ENCODE data around the gene ASNSD1. TPM values are rescaled to one million over a fixed set of nuclear protein-coding genes. Genes with fewer than 3 reads are reported as not detected.
"Not testable (repeated sequence)": the region's sequence is repeated elsewhere in the genome, so short reads cannot be mapped to it uniquely, and the experiment has no call there.

The ASNSD1 gene
- total RNA-seq, 2 experiments from 2014 or later = 37.0 to 39.8 TPM

DNA sequence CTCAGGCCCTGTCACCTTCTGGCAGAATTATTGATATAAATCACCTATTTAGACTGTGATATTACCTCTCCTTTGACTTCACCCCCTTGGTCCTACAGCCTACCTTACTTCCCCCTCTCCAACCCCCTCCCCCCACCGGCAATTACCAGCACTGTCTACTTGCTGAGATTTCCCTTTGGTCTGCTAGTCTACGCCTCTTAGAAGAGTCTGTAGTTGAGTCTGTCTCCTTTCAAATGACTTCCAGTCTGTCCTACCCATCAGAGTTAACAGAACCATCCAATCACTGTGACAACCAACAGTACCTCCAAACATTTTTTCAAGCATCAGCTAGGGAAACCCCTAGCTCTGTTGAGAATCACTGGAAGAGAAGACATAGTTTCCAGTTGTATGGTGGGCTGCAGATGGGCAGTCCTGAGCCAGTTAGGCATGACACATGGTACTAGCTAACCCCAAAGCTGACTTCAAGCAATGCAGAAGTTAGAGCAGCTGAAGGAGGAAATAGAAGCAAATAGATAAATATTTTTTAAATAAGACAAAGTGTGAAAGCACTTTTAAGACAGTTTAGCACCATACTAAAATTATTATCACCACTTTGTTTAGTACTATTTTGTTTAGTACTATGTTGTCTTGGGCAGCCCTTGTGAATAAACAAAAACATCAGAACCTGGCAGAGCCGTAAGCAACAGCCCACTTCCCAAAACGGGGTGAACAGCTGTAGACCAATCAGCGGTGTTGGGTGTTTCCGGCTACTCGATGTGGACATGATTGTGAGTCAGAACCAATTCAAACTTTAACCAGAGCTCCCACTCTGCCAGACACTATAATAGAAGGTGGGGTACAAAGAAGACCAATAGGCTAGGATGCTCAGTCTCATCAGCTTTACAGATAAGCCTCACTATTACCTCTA, 2.7 kb upstream of the ASNSD1 start:
- POLR2A ChIA-PET = interaction anchor here (1.2 to 1.6 kb wide), 3 partner anchors 78 to 104 kb away, joined by 5 to 15 read pairs (median 8); partner anchors contain the start of genes OSGEPL1 and SLC40A1
- no peaks in the 10 kb centered on the region for H3K27me3 Mint-ChIP-seq
- peak overlapping the region; percentile 87 for H3K27ac Mint-ChIP-seq
- peaks cover 2% of the 10 kb centered on the region for H3K9me3 Mint-ChIP-seq
- DNase-seq = no peak
- ATAC-seq (ENCODE audit: low read depth) = peak; percentile 16
- H3K4me3 Mint-ChIP-seq = peak overlapping the region; percentile 70
- H3K4me1 Mint-ChIP-seq = peaks cover 30% of the 10 kb centered on the region
- H3K36me3 Mint-ChIP-seq = peaks cover 1% of the 10 kb centered on the region

DNA sequence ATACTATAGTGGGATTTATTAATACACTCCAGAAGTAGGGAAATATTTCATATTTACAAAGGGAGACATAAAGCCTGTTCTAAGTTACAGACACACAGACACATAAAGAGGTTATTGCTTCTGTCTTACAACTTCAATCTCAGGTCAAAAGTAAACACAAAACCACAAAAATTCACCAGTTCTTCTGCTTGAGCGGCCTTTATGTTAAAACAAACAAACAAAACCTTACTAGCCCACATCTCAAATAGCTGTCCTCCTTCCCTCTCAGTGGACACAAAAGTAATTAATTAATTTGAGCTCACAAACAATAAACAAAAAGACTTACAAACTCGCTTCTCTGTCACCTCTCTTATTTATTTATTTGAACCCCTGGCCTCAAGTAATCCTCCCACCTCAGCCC, 1.5 kb upstream of the ASNSD1 start:
- peaks cover 5% of the 10 kb centered on the region for H3K36me3 Mint-ChIP-seq
- no peak overlapping the region for H3K27ac Mint-ChIP-seq
- H3K4me3 Mint-ChIP-seq = no peak overlapping the region
- H3K4me1 Mint-ChIP-seq = peaks cover 36% of the 10 kb centered on the region
- no peak for DNase-seq
- POLR2A ChIA-PET = interaction anchor here (1.4 kb wide), 1 partner anchor 103 kb away, joined by 5 read pairs; the partner anchor contains the start of gene OSGEPL1
- peaks cover 2% of the 10 kb centered on the region for H3K9me3 Mint-ChIP-seq
- H3K27me3 Mint-ChIP-seq = no peaks in the 10 kb centered on the region
- no peak for ATAC-seq (ENCODE audit: low read depth)

DNA sequence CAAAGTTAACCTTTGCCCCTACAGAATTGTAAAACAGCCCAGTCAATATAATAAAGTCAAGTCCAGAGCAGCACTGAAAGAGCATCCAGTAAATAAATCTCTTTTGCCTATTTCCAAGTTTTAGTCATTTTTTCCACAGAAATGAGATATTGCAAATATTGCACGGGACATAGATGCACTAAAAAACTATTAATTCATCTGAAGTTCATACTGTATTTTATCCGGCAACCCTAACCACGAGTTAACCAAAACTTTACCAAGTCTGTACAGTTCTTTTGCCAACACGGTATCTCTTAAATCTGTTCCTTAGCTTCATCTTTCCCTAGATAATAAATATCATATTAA, 484 bp upstream of the ASNSD1 start:
- Mint-ChIP-seq H3K4me3 (no peak overlapping the region), H3K27ac (no peak overlapping the region), H3K27me3 (no peaks in the 10 kb centered on the region), H3K36me3 (peaks cover 5% of the 10 kb centered on the region), H3K4me1 (peaks cover 38% of the 10 kb centered on the region), H3K9me3 (peaks cover 2% of the 10 kb centered on the region)
- POLR2A ChIA-PET = interaction anchor here (0.8 to 2.6 kb wide), 4 partner anchors 12 to 102 kb away, joined by 3 to 34 read pairs (median 10); partner anchors contain the start of genes ANKAR and OSGEPL1
- ATAC-seq (ENCODE audit: low read depth) = no peak
- no peak for DNase-seq

DNA sequence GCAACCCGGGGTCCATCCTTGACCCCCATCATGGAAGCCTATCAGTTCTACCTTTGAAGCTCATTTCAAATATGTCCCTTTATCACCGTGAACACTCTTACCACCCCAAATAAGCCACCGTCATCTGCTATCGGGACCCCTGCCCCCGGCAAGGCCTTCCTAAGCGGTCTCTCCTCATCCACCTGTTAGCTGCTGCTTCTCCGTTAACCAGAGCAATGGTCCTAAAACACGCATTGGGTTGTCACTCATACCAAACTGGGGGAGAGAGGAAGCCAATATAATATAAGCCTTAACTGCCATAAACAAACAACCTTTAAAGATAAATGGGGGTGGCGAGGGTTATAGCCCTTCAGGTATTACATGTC, 680 bp downstream of the ASNSD1 start:
- Mint-ChIP-seq H3K27me3 (no peaks in the 10 kb centered on the region), H3K4me3 (no peak overlapping the region), H3K4me1 (peaks cover 32% of the 10 kb centered on the region), H3K9me3 (no peaks in the 10 kb centered on the region), H3K36me3 (peaks cover 13% of the 10 kb centered on the region), H3K27ac (no peak overlapping the region)
- ATAC-seq (ENCODE audit: low read depth) = no peak
- no peak for DNase-seq
- POLR2A ChIA-PET = interaction anchor here (1.4 to 2.6 kb wide), 3 partner anchors 11 to 101 kb away, joined by 4 to 34 read pairs (median 16); partner anchors contain the start of genes ANKAR and OSGEPL1

DNA sequence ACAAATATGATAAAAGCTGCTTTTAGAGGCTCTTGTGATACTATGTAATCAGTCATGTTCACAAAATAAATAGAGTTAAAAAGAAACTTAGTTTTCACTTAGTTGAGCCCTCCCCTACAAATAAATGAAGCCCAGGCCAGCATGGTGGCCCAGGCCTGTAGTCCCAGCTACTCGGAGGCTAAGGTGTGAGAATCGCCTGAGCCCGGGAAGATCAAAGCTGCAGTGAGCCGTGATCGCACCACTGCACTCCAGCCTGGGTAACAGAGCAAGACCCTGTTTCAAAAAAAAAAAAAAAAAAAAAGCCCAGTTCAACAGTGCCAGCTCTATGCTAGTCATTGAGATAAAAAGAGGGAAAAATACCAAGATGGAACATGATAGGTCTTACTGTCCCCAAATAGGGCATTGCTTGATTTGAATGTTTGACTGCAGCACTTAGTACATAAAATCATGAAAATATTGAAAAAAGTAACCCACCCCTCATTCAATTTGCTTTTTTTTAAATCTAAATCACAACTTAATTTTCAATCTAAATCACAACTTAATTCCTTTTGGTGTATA, 1.5 kb downstream of the ASNSD1 start:
- H3K27ac Mint-ChIP-seq = no peak overlapping the region
- no peaks in the 10 kb centered on the region for H3K27me3 Mint-ChIP-seq
- H3K4me1 Mint-ChIP-seq = peaks cover 26% of the 10 kb centered on the region
- no peak for ATAC-seq (ENCODE audit: low read depth)
- H3K36me3 Mint-ChIP-seq = peaks cover 17% of the 10 kb centered on the region
- H3K9me3 Mint-ChIP-seq = no peaks in the 10 kb centered on the region
- no peak overlapping the region for H3K4me3 Mint-ChIP-seq
- no peak for DNase-seq
- POLR2A ChIA-PET = interaction anchor here (0.7 to 2.6 kb wide), 3 partner anchors 10 to 104 kb away, joined by 3 to 34 read pairs (median 16); partner anchors contain the start of genes ANKAR and OSGEPL1

DNA sequence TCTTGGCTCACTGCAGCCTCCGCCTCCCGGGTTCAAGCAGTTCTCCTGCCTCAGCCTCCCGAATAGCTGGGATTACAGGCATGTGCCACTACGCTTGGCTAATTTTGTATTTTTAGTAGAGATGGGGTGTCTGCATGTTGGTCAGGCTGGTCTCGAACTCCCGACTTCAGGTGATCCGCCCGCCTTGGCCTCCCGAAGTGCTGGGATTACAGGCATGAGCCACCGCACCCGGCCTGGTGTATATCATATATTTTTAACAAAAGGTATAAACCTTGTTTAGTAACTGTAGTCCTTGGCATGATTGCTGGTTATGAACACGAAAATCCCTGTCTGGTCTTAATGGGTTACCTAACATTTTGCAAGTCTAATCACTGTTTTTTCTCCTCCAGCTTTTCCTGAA, 2.1 kb downstream of the ASNSD1 start:
- H3K27ac Mint-ChIP-seq; H3K27me3 Mint-ChIP-seq; H3K9me3 Mint-ChIP-seq; DNase-seq; ATAC-seq (ENCODE audit: low read depth): not testable (repeated sequence)
- POLR2A ChIA-PET = interaction anchor here (1.7 kb wide), 1 partner anchor 12 kb away, joined by 4 read pairs; no protein-coding TSS in a partner anchor
- H3K36me3 Mint-ChIP-seq = peaks cover 19% of the 10 kb centered on the region
- H3K4me3 Mint-ChIP-seq = peak overlapping the region; percentile 51
- H3K4me1 Mint-ChIP-seq = peaks cover 23% of the 10 kb centered on the region

DNA sequence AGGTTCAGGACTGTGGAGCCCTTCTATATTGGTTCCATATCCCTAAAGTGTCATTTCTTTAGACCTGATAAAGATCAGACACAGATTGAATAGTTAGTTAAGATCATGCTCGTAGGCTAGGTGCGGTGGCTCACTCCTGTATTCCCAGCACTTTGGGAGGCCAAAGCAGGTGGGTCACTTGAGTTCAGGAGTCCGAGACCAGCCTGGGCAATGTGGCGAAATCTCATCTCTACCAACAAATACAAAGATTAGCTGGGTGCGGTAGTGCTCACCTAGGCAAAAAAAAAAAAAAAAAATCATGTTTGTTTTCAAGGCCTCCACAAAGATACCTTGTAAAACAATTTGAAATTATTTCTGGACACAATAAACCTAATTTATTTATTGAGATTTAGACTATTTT, 8.7 kb downstream of the ASNSD1 start:
- H3K27me3 Mint-ChIP-seq = no peaks in the 10 kb centered on the region
- DNase-seq (no peak), ATAC-seq (ENCODE audit: low read depth) (no peak)
- H3K9me3 Mint-ChIP-seq = no peaks in the 10 kb centered on the region
- H3K27ac Mint-ChIP-seq = no peak overlapping the region
- peaks cover 19% of the 10 kb centered on the region for H3K4me1 Mint-ChIP-seq
- H3K36me3 Mint-ChIP-seq = peaks cover 34% of the 10 kb centered on the region
- POLR2A ChIA-PET = interaction anchor here (0.8 kb wide), 1 partner anchor 12 kb away, joined by 3 read pairs; no protein-coding TSS in a partner anchor
- H3K4me3 Mint-ChIP-seq = no peak overlapping the region

DNA sequence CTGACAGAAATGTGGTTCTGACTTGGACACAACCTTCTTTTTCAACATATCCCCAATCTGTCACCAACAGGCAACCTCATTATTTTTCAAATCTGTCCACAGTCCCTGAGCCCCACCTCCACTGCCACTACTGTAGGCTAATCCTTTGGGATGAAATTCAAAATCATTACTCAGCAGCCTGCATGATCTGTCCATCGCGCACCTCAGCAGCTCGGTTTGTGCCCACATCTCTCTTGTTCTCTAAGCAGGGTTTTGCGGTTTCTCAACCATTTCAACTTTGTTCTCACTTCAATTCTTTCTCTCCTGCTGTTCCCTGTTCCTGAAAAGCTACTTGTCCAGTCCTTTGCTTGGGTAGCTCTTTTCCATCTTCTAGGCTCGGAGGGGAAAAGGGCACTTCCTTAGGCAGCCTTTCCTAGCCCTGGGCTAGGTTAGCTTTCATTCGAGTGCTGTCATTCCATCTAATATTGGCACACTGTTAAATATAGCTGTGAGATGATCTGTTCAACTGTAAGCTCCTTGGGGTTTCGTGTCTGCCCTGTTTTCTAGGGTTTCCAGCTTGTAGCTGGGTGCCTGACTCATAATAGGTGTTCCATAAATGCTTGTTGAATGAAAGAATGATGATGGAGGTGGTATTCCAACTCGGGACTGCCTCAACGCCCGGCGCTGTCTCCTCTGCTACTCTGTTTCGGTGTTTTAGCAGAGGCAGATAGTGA, 12.6 kb downstream of the ASNSD1 start:
- DNase-seq (no peak), ATAC-seq (ENCODE audit: low read depth) (no peak)
- H3K27me3 Mint-ChIP-seq = no peaks in the 10 kb centered on the region
- peak overlapping the region; percentile 65 for H3K4me3 Mint-ChIP-seq
- H3K4me1 Mint-ChIP-seq = peaks cover 26% of the 10 kb centered on the region
- peak overlapping the region; percentile 50 for H3K27ac Mint-ChIP-seq
- H3K9me3 Mint-ChIP-seq = peaks cover 12% of the 10 kb centered on the region
- H3K36me3 Mint-ChIP-seq = peaks cover 38% of the 10 kb centered on the region
- POLR2A ChIA-PET = interaction anchor here (0.6 to 4.5 kb wide), 5 partner anchors 9 to 232 kb away, joined by 3 to 34 read pairs (median 3); partner anchors contain the start of gene ASNSD1

DNA sequence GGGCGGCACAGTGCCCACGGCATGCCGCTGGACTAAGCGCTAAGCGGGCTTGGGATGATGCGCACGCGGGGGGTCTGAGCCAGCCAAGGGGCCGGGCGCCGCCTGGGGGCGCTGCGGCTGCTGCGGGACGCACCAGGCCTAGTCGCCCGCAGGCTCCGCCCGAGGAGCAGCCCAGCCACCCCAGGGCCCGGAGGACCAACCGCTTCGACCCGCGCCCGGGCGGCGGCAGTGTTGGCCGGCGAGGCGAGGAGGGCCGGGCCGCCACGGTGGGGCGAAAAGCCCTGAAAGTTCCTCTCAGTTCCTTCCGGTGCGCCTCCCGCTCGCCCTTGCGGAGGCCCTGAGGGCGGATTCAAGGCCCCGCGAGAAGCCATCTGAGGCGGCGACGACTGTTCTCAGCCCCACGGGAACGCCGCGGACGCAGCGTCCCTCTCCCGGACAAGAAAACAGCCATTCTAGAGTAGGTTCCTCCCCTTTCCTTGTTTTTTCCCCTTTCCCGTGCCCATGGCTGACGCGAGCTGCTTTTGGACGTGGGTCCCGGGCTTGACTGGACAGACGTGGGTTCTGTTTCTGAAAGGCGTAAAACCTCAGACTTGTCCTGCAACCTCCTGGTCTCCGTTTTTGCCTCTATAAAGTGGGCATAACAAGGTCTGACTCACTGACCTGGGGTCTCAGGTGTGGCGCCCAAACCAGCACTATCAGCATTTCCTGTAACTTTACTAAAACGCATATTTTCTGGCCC, 13.3 kb downstream of the ASNSD1 start, which contains the start of gene ANKAR:
TSS of gene ANKAR (plus strand) at position 297 of the 739 bp plus-strand sequence. CDS start 1,821 bp downstream, outside the sequence.
- POLR2A ChIA-PET = interaction anchor here (0.8 to 4.5 kb wide), 4 partner anchors 11 to 74 kb away, joined by 3 to 34 read pairs (median 4); partner anchors contain the start of gene ASNSD1
- peak within 1 kb of the TSS; percentile 94 for H3K27ac Mint-ChIP-seq
- peaks cover 29% of the 10 kb centered on the region for H3K4me1 Mint-ChIP-seq
- ATAC-seq (ENCODE audit: low read depth) = peak; percentile 94
- peaks cover 36% of the 10 kb centered on the region for H3K36me3 Mint-ChIP-seq
- H3K27me3 Mint-ChIP-seq = no peaks in the 10 kb centered on the region
- peak within 1 kb of the TSS; percentile 95 for H3K4me3 Mint-ChIP-seq
- peaks cover 14% of the 10 kb centered on the region for H3K9me3 Mint-ChIP-seq
- DNase-seq = peak; percentile 87

DNA sequence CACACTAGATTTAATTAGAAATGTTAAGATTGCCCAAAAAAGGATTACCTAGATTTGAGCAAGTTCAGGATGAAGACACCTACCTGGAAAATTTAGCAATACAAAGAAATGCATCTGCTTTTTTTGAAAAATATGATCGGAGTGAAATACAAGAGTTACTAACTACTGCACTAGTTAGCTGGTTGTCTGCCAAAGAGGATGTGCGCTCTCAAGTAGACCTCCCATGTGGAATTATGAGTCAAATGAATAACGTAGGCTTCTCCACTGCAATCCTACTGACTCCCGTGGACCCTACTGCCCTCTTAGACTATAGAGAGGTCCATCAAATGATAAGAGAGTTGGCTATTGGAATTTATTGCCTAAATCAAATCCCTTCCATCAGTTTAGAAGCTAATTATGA, 15.2 kb downstream of the ASNSD1 start:
- POLR2A ChIA-PET = interaction anchor here (0.8 kb wide), 1 partner anchor 15 kb away, joined by 3 read pairs; the partner anchor contains the start of gene ASNSD1
- DNase-seq (no peak), ATAC-seq (ENCODE audit: low read depth) (no peak)
- Mint-ChIP-seq H3K36me3 (peaks cover 39% of the 10 kb centered on the region), H3K9me3 (peaks cover 14% of the 10 kb centered on the region), H3K4me1 (peaks cover 38% of the 10 kb centered on the region), H3K27me3 (no peaks in the 10 kb centered on the region), H3K4me3 (no peak overlapping the region), H3K27ac (no peak overlapping the region)

DNA sequence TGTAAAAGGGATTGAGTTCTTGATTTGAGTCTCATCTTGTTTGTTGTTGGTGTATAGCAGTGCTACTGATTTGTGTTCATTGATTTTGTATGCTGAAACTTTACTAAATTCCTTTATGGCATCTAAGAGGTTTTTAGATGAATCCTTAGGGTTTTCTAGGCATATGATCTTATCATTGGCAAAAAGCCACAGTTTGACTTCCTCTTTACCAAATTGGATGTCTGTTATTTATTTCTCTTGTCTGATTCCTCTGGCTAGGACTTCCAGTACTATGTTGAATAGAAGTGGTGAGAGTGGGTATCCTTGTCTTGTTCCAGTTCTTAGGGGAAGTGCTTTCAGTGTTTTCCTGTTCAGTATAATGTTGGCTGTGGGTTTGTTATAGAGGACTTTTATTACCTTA, 18.0 kb downstream of the ASNSD1 start:
- ATAC-seq (ENCODE audit: low read depth) = no peak
- H3K36me3 Mint-ChIP-seq = peaks cover 28% of the 10 kb centered on the region
- no peak overlapping the region for H3K27ac Mint-ChIP-seq
- DNase-seq = no peak
- no peaks in the 10 kb centered on the region for H3K27me3 Mint-ChIP-seq
- peaks cover 29% of the 10 kb centered on the region for H3K4me1 Mint-ChIP-seq
- POLR2A ChIA-PET = no interaction called here
- peaks cover 14% of the 10 kb centered on the region for H3K9me3 Mint-ChIP-seq
- no peak overlapping the region for H3K4me3 Mint-ChIP-seq

DNA sequence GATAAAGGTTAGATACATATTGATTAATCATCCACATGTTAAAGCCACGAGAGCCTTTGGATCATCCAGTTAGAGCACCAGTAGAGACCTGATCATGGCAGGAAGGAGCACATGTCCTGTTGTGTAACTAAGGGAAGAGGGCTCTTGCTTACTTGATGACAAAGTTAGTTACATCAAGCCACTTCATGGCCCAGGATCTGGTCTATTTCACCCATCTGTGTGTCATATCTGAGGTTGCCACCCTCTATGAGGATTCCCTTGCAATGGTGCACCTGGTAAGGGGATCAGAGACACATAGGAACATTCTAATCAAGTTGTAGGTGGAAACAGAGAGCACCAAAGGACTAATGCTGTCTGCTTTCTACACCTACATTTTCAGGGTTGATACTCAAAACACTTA, 19.9 kb downstream of the ASNSD1 start:
- Mint-ChIP-seq H3K4me1 (peaks cover 27% of the 10 kb centered on the region), H3K4me3 (no peak overlapping the region), H3K36me3 (peaks cover 25% of the 10 kb centered on the region), H3K27me3 (no peaks in the 10 kb centered on the region), H3K9me3 (peaks cover 14% of the 10 kb centered on the region), H3K27ac (no peak overlapping the region)
- ATAC-seq (ENCODE audit: low read depth) = no peak
- DNase-seq = no peak
- POLR2A ChIA-PET = no interaction called here

All from activated naive CD8-positive, alpha-beta T cell treated with anti-CD3 and anti-CD28 coated beads, Interleukin-2, amount 10 ng/mL, durations not matched to agents 7 days and 5 days (primary cell).